Measurements from ENCODE around the gene RALGDS.
"Not testable (repeated sequence)": the region's sequence is repeated elsewhere in the genome, so short reads cannot be mapped to it uniquely, and the experiment has no call there.

Gene RALGDS

DNA sequence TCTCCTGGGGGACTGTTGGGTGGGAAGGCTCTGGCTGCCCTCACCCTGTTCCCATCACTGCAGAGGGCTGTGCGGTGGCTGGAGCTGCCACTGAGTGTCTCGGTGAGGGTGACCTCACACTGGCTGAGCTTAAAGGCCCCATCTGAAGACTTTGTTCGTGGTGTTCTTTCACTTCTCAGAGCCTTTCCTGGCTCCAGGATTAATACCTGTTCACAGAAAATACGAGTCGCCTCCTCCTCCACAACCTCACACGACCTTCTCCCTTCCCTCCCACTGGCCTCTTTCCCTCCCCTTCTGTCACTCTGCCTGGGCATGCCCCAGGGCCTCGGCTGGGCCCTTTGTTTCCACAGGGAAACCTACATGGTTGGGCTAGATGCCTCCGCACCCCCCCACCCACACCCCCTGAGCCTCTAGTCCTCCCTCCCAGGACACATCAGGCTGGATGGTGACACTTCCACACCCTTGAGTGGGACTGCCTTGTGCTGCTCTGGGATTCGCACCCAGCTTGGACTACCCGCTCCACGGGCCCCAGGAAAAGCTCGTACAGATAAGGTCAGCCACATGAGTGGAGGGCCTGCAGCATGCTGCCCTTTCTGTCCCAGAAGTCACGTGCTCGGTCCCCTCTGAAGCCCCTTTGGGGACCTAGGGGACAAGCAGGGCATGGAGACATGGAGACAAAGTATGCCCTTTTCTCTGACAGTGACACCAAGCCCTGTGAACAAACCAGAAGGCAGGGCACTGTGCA is 59.8 kb downstream of the RALGDS start:
- not testable (repeated sequence) for H3K79me2 ChIP-seq (ENCODE audit: control insufficient read depth, insufficient read depth, low read length, unreplicated experiment); H3K4me3 ChIP-seq (ENCODE audit: low read depth, low read length); H3K27ac ChIP-seq (ENCODE audit: low read depth, low read length); H3K27me3 ChIP-seq (ENCODE audit: insufficient read depth, low read length); H2AFZ ChIP-seq (ENCODE audit: low read length, unreplicated experiment); H3K4me1 ChIP-seq (ENCODE audit: control insufficient read depth, insufficient read depth, low read length, unreplicated experiment); H3K36me3 ChIP-seq (ENCODE audit: insufficient read depth, low read length)

DNA sequence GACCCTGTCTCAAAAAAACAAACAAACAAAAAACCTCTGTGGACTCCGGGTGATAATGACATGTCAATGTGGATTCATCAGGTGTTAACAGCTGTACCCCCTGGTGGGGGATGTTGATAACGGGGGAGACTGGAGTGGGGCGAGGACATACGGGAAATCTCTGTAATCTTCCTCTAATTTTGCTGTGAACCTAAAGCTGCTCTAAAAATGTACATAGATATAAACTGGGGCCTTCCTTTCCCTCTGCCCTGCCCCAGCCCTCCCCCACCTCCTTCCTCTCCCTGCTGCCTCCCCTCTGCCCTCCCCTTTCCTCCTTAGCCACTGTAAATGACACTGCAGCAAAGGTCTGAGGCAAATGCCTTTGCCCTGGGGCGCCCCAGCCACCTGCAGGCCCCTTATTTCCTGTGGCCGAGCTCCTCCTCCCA is 60.6 kb downstream of the RALGDS start:
- Histone ChIP-seq H3K79me2 (ENCODE audit: control insufficient read depth, insufficient read depth, low read length, unreplicated experiment) (no peaks in the 10 kb centered on the region), H3K27ac (ENCODE audit: low read depth, low read length) (no peak overlapping the region), H3K27me3 (ENCODE audit: insufficient read depth, low read length) (no peaks in the 10 kb centered on the region), H3K36me3 (ENCODE audit: insufficient read depth, low read length) (no peaks in the 10 kb centered on the region), H2AFZ (ENCODE audit: low read length, unreplicated experiment) (no peak overlapping the region), H3K4me3 (ENCODE audit: low read depth, low read length) (no peak overlapping the region), H3K4me1 (ENCODE audit: control insufficient read depth, insufficient read depth, low read length, unreplicated experiment) (peaks cover 3% of the 10 kb centered on the region)

DNA sequence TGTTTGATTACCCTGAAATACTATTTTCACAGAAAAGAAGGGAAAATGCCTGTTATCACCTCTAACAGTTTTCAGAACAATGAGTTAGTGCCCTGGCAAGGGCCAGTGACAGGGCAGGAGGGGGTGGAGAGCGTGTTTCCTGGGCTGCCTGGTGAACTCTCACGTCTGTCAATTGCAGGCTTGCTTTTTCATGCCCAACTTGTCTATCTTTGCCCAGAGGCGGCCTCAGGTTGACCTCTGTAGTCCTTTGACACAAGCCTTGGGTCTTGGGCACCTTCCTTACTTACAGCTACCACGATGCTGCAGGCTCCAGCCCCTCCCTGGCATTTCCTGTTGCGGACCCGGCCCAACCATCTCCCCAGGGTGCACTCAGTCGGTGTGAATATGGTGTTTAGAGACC is 61.4 kb downstream of the RALGDS start:
- H3K27ac ChIP-seq (ENCODE audit: low read depth, low read length), result no peak overlapping the region
- no peaks in the 10 kb centered on the region; the same call in 1 of the 2 replicates for H3K36me3 ChIP-seq (ENCODE audit: insufficient read depth, low read length)

DNA sequence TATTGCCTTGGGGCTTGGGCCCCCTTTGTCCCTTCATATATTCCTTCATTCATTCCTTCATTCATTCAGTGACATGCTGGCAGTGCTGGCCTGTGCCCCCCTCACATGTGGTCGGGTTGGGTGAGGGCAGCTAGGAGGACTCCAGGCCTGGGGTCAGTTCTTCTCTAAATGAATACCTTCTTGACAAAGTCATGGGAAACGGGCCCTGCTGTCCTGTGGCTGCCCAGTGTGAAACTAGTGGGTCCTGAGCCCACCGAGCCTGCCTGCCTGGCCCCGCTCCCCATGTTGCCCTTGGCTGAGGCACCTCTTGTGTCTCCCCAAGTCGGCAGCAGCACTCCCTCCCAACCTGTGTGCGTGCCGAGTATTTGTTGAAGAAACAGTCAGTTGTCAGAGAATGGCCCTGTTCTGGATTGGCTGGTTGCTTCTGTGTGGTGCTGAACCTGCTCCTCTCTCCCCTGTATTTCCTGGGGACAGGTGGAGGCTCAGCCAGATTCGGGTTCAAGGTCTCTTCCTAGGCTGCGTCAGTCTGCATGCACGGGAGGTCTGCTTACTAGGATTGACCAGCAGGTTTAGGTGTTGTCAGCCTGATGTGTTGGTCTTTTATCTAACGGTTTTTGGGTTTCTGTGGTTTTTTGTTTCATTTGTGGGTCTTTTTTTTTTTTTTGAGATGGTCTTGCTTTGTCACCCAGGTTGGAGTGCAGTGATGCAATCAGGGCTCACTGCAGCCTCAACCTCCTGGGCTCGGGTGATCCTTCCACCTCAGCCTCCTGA is 62.3 kb downstream of the RALGDS start:
- Histone ChIP-seq H2AFZ (ENCODE audit: low read length, unreplicated experiment) (no peak overlapping the region), H3K27ac (ENCODE audit: low read depth, low read length) (no peak overlapping the region), H3K27me3 (ENCODE audit: insufficient read depth, low read length) (no peaks in the 10 kb centered on the region), H3K4me3 (ENCODE audit: low read depth, low read length) (no peak overlapping the region), H3K36me3 (ENCODE audit: insufficient read depth, low read length) (no peaks in the 10 kb centered on the region; the same call in 1 of the 2 replicates), H3K79me2 (ENCODE audit: control insufficient read depth, insufficient read depth, low read length, unreplicated experiment) (no peaks in the 10 kb centered on the region), H3K4me1 (ENCODE audit: control insufficient read depth, insufficient read depth, low read length, unreplicated experiment) (peaks cover 3% of the 10 kb centered on the region)

More for the DNA sequence above, 61.4 kb downstream of the RALGDS start:
- Histone ChIP-seq H3K79me2 (ENCODE audit: control insufficient read depth, insufficient read depth, low read length, unreplicated experiment) (no peaks in the 10 kb centered on the region), H3K27me3 (ENCODE audit: insufficient read depth, low read length) (no peaks in the 10 kb centered on the region), H3K4me1 (ENCODE audit: control insufficient read depth, insufficient read depth, low read length, unreplicated experiment) (peaks cover 3% of the 10 kb centered on the region), H3K4me3 (ENCODE audit: low read depth, low read length) (no peak overlapping the region), H2AFZ (ENCODE audit: low read length, unreplicated experiment) (no peak overlapping the region)

DNA sequence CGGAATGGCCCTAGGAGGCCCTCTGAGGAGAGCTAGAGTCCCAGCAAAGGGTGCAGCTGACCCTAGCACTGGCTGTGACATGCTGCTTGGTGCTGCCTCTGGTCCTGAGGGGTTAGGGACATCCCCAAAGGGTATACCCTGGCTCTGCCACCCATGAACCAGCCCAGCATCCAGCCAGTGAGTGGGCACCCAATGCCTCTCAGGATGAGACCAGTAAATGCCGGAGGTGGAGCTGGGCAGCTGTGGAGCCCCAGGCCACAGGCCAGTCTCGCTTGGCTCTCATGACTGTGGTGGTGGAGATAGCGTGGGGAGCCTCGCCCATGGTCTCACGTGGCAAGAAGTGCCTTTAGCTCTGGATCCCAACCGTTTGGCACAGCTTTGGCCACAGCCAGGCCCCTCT is 63.0 kb downstream of the RALGDS start:
- Histone ChIP-seq H2AFZ (ENCODE audit: low read length, unreplicated experiment) (no peak overlapping the region), H3K27ac (ENCODE audit: low read depth, low read length) (no peak overlapping the region), H3K79me2 (ENCODE audit: control insufficient read depth, insufficient read depth, low read length, unreplicated experiment) (no peaks in the 10 kb centered on the region), H3K4me1 (ENCODE audit: control insufficient read depth, insufficient read depth, low read length, unreplicated experiment) (peaks cover 3% of the 10 kb centered on the region), H3K36me3 (ENCODE audit: insufficient read depth, low read length) (no peaks in the 10 kb centered on the region; the same call in 1 of the 2 replicates), H3K4me3 (ENCODE audit: low read depth, low read length) (no peak overlapping the region), H3K27me3 (ENCODE audit: insufficient read depth, low read length) (no peaks in the 10 kb centered on the region)

DNA sequence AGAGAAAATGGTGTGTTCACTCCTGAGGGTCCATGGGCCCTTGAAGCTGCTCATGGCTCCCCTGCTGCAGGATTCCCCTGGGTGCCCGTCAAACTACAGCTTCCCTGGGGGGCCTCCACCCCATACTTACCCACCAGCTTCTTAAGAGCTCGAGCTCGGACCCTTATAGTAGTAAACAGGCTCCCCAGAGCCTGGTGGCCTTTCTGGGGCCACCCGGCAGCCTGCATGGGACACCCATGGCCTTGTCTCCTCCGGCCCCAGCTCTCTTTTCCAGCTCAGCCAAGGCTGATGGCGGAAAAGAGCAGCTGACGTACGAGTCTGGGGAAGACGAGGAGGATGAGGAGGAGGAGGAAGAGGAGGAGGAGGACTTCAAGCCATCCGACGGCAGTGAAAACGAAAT is 63.5 kb downstream of the RALGDS start:
- Histone ChIP-seq H3K4me1 (ENCODE audit: control insufficient read depth, insufficient read depth, low read length, unreplicated experiment) (peaks cover 3% of the 10 kb centered on the region), H3K4me3 (ENCODE audit: low read depth, low read length) (no peak overlapping the region), H3K27me3 (ENCODE audit: insufficient read depth, low read length) (no peaks in the 10 kb centered on the region), H2AFZ (ENCODE audit: low read length, unreplicated experiment) (no peak overlapping the region), H3K79me2 (ENCODE audit: control insufficient read depth, insufficient read depth, low read length, unreplicated experiment) (no peaks in the 10 kb centered on the region), H3K36me3 (ENCODE audit: insufficient read depth, low read length) (no peaks in the 10 kb centered on the region; the same call in 1 of the 2 replicates), H3K27ac (ENCODE audit: low read depth, low read length) (no peak overlapping the region)

DNA sequence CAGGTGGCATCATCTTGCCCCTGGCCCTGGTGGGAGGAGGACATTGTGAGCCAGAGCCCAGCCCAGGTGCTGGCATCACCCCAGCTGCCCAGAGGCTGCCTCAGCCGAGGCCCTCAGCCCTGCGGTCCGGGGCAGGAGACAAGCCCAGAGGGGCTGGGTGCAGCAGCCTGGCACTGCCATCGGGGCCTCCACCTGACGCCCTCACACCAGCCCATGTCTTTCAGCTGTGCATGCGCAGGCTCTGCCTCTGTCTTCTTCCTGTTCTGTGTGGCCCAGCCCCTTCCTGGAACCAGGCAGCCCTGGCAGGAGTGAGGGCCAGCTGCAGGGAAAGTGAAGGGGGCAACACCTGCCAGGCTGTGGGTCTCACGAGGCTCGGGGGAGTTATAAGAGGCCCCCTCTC is 64.0 kb downstream of the RALGDS start:
- Histone ChIP-seq H3K79me2 (ENCODE audit: control insufficient read depth, insufficient read depth, low read length, unreplicated experiment) (no peaks in the 10 kb centered on the region), H3K4me3 (ENCODE audit: low read depth, low read length) (no peak overlapping the region), H3K4me1 (ENCODE audit: control insufficient read depth, insufficient read depth, low read length, unreplicated experiment) (peaks cover 3% of the 10 kb centered on the region), H3K27ac (ENCODE audit: low read depth, low read length) (no peak overlapping the region), H3K36me3 (ENCODE audit: insufficient read depth, low read length) (no peaks in the 10 kb centered on the region; the same call in 1 of the 2 replicates), H3K27me3 (ENCODE audit: insufficient read depth, low read length) (no peaks in the 10 kb centered on the region), H2AFZ (ENCODE audit: low read length, unreplicated experiment) (no peak overlapping the region)

DNA sequence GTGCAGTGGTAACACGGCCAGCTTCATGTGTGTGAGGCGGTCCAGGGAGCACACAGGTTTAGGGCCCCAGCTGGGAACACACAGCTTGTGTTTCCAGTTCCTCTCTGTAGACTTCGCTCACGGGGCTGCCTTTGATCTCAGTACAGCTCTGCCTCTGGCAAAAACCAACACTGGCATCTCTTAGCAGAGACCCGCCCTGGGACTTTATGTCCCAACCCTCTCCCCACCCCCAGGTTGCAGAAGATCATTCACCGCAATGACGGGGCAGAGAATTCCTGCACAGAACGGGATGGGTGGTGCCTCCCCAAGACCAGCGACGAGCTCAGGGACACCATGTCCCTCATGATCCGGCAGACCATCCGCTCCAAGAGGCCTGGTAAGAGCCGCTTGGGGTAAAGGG is 64.5 kb downstream of the RALGDS start:
- H3K4me3 ChIP-seq (ENCODE audit: low read depth, low read length), result no peak overlapping the region
- H3K36me3 ChIP-seq (ENCODE audit: insufficient read depth, low read length), result no peaks in the 10 kb centered on the region; the same call in 1 of the 2 replicates
- H3K79me2 ChIP-seq (ENCODE audit: control insufficient read depth, insufficient read depth, low read length, unreplicated experiment), result no peaks in the 10 kb centered on the region
- H3K4me1 ChIP-seq (ENCODE audit: control insufficient read depth, insufficient read depth, low read length, unreplicated experiment), result peaks cover 3% of the 10 kb centered on the region
- no peak overlapping the region for H2AFZ ChIP-seq (ENCODE audit: low read length, unreplicated experiment)
- H3K27ac ChIP-seq (ENCODE audit: low read depth, low read length), result no peak overlapping the region
- no peaks in the 10 kb centered on the region for H3K27me3 ChIP-seq (ENCODE audit: insufficient read depth, low read length)

DNA sequence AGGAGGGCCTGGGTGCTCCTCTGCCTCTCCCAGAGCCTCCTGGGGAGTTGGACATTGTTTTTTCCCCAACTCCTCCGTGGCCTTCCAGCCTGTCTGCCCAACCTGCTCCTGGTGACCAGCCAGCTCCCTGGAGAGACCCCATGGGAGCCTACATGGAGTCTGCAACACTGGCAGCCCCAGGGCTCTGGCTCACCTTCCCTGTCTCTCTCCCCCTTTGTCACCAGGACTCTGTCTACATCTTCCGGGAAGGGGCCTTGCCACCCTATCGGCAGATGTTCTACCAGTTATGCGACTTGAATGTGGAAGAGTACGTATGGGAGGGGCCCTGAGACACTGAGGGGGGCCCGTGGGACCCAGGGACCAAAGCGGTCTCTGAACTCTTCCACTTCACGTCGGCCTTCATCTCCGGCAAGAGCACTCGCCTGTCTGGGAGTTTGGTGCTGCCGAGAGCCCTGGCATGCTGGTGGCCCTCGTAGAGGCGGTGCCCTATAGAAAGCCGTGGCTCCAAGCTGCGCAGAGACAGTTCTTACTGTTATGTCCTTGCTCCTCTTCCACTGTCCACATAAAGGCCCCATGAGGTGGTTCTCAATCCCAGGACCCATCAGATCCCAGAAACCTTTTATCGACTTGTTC is 65.1 kb downstream of the RALGDS start:
- no peak overlapping the region for H2AFZ ChIP-seq (ENCODE audit: low read length, unreplicated experiment)
- no peaks in the 10 kb centered on the region; the same call in 1 of the 2 replicates for H3K36me3 ChIP-seq (ENCODE audit: insufficient read depth, low read length)
- no peak overlapping the region for H3K4me3 ChIP-seq (ENCODE audit: low read depth, low read length)
- H3K27me3 ChIP-seq (ENCODE audit: insufficient read depth, low read length), result no peaks in the 10 kb centered on the region
- H3K4me1 ChIP-seq (ENCODE audit: control insufficient read depth, insufficient read depth, low read length, unreplicated experiment), result peaks cover 3% of the 10 kb centered on the region
- no peaks in the 10 kb centered on the region for H3K79me2 ChIP-seq (ENCODE audit: control insufficient read depth, insufficient read depth, low read length, unreplicated experiment)
- H3K27ac ChIP-seq (ENCODE audit: low read depth, low read length), result no peak overlapping the region

DNA sequence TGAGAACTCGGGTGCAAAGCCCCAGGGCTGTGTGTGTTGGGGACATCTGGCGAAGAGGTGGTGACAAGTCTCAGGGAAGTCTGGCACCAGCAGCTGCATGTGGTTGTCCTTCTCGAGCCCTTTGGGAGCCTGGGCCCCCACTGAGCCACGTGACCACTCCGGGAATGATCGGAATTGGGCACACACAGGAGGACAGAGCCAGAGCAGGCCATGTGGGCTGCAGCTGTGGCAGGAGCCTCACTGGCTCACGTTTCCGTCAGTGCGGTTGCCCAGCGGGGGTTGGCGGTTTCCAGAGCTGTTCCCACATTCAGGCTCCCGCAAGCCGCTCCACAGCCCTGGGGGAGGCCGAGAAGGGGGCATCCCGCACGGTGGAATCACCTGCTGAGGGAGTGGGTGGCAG is 66.1 kb downstream of the RALGDS start:
- peaks cover 3% of the 10 kb centered on the region for H3K4me1 ChIP-seq (ENCODE audit: control insufficient read depth, insufficient read depth, low read length, unreplicated experiment)
- H3K27me3 ChIP-seq (ENCODE audit: insufficient read depth, low read length), result no peaks in the 10 kb centered on the region
- no peak overlapping the region for H2AFZ ChIP-seq (ENCODE audit: low read length, unreplicated experiment)
- H3K4me3 ChIP-seq (ENCODE audit: low read depth, low read length), result no peak overlapping the region
- H3K27ac ChIP-seq (ENCODE audit: low read depth, low read length), result no peak overlapping the region
- no peaks in the 10 kb centered on the region; the same call in 1 of the 2 replicates for H3K36me3 ChIP-seq (ENCODE audit: insufficient read depth, low read length)
- H3K79me2 ChIP-seq (ENCODE audit: control insufficient read depth, insufficient read depth, low read length, unreplicated experiment), result no peaks in the 10 kb centered on the region

Data from ACC112 (cell line).